Type B pancreatic cell (in vitro differentiated cells): ENCODE data around the gene MSH4. TPM values are rescaled to one million over a fixed set of nuclear protein-coding genes. Genes with fewer than 3 reads are reported as not detected.
"Not testable (repeated sequence)": the region's sequence is repeated elsewhere in the genome, so short reads cannot be mapped to it uniquely, and the experiment has no call there.

ENCODE experiments used
- DNase-seq: peaks from one replicate; pipeline ENCODE4 v3.0.0; 2021; ENCODE audit warnings: mixed read lengths; ENCODE audit not compliant: unreplicated experiment; ENCODE audit errors: extremely low spot score
- H3K27ac Mint-ChIP-seq: 2 replicates; pipeline ENCODE4 v1.8.0; 2021; ENCODE audit warnings: mild to moderate bottlenecking, mixed read lengths
- H3K27me3 Mint-ChIP-seq: 2 replicates; pipeline ENCODE4 v1.8.0; 2021; ENCODE audit warnings: mixed read lengths
- H3K36me3 Mint-ChIP-seq: 2 replicates; pipeline ENCODE4 v1.8.0; 2021; ENCODE audit warnings: mixed read lengths
- H3K4me1 Mint-ChIP-seq: one replicate; pipeline ENCODE4 v1.8.0; 2021; ENCODE audit warnings: mixed read lengths; ENCODE audit not compliant: unreplicated experiment
- H3K4me3 Mint-ChIP-seq: 2 replicates; pipeline ENCODE4 v1.8.0; 2021; ENCODE audit warnings: mild to moderate bottlenecking, mixed read lengths
- H3K9me3 Mint-ChIP-seq: 2 replicates; pipeline ENCODE4 v1.8.0; 2021; ENCODE audit warnings: mixed read lengths
- long read RNA-seq: library from polyadenylated mRNA; unstranded; transcript quantifications from one replicate; pipeline ENCODE4 v2.0.0, GENCODE V29; 2020
- total RNA-seq: library from RNA; stranded (reverse); gene quantifications from 2 replicates; pipeline ENCODE4 v1.2.1, GENCODE V29; 2021; ENCODE audit warnings: low replicate concordance
- TF ChIP-seq, protein P1 (sequence below): fragments of 200-600 bp; sonication (generic); conservative IDR thresholded peaks from 2 replicates; pipeline ENCODE4 v1.5.0; 2021; ENCODE audit warnings: antibody characterized with exemption, mild to moderate bottlenecking

The MSH4 gene
- 0.58 and 0.64 TPM in 2 replicates for total RNA-seq
- long read RNA-seq, result 0 reads

DNA sequence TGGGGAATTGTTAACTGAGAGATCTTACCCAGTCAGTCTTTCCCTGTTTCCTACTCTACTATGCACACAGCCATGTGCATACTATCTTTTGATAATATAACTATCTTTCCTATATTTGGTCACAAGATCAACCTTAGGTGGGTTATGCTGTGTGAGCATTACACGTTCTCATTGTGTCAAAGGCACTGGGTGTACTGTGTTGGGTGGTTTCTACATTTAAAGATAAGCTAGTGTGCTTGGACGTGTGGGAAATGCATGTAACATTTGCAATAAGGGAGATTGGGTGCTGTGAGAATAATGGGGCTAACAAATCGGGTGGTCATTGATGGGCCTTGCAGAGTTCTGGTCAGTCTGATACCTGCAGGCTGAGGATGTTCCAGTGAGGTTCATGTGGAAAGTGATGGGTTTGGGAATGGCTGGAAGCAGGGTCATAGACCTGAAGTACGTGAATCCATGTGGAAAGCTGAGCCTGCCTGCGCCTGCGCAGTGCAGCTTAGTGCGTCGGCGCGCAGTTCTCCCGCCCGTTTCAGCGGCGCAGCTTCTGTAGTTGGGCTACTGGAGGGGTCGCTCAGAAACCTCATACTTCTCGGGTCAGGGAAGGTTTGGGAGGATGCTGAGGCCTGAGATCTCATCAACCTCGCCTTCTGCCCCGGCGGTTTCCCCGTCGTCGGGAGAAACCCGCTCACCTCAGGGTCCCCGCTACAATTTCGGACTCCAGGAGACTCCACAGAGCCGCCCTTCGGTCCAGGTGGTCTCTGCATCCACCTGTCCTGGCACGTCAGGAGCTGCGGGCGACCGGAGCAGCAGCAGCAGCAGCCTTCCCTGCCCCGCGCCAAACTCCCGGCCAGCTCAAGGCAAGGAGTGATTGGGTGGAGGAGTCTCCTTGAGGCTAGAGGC, at the start of gene MSH4:
Gene MSH4 (plus strand): TSS at position 507 of the 897 bp plus-strand sequence. CDS start 104 bp downstream, at position 611.
- no peak for DNase-seq
- no peaks in the 10 kb centered on the region for H3K9me3 Mint-ChIP-seq
- peaks cover 34% of the 10 kb centered on the region for H3K36me3 Mint-ChIP-seq
- H3K4me3 Mint-ChIP-seq, result no peak within 1 kb of the TSS
- TF ChIP-seq, protein P1, sequence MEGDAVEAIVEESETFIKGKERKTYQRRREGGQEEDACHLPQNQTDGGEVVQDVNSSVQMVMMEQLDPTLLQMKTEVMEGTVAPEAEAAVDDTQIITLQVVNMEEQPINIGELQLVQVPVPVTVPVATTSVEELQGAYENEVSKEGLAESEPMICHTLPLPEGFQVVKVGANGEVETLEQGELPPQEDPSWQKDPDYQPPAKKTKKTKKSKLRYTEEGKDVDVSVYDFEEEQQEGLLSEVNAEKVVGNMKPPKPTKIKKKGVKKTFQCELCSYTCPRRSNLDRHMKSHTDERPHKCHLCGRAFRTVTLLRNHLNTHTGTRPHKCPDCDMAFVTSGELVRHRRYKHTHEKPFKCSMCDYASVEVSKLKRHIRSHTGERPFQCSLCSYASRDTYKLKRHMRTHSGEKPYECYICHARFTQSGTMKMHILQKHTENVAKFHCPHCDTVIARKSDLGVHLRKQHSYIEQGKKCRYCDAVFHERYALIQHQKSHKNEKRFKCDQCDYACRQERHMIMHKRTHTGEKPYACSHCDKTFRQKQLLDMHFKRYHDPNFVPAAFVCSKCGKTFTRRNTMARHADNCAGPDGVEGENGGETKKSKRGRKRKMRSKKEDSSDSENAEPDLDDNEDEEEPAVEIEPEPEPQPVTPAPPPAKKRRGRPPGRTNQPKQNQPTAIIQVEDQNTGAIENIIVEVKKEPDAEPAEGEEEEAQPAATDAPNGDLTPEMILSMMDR, result no peak
- H3K4me1 Mint-ChIP-seq, result no peaks in the 10 kb centered on the region
- no peaks in the 10 kb centered on the region for H3K27me3 Mint-ChIP-seq
- peak within 1 kb of the TSS; percentile 2 for H3K27ac Mint-ChIP-seq

DNA sequence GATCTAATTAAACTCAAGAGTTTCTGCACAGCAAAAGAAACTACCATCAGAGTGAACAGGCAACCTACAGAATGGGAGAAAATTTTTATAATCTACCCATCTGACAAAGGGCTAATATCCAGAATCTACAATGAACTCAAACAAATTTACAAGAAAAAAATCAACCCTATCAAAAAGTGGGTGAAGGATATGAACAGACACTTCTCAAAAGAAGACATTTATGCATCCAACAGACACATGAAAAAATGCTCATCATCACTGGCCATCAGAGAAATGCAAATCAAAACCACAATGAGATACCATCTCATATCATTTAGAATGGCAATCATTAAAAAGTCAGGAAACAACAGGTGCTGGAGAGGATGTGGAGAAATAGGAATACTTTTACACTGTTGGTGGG, 39.5 kb upstream of the MSH4 start:
- H3K9me3 Mint-ChIP-seq, H3K4me1 Mint-ChIP-seq, DNase-seq, H3K27ac Mint-ChIP-seq, H3K27me3 Mint-ChIP-seq, H3K4me3 Mint-ChIP-seq: not testable (repeated sequence)
- peaks cover 56% of the 10 kb centered on the region for H3K36me3 Mint-ChIP-seq

DNA sequence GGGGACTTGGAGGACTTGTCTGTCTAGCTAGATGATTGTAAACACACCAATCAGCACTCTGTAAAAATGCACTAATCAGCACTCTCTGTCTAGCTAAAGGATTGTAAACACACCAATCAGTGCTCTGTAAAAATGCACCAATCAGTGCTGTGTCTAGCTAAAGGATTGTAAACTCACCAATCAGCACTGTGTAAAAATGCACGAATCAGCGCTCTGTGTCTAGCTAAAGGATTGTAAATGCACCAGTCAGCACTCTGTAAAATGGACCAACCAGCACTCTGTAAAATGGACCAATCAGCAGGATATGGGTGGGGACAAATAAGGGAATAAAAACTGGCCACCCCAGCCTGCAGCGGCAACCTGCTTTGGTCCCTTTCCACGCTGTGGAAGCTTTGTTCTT, 38.1 kb upstream of the MSH4 start:
- not testable (repeated sequence) for H3K9me3 Mint-ChIP-seq, H3K27ac Mint-ChIP-seq, H3K27me3 Mint-ChIP-seq, DNase-seq, H3K4me3 Mint-ChIP-seq, H3K4me1 Mint-ChIP-seq
- H3K36me3 Mint-ChIP-seq, result peaks cover 49% of the 10 kb centered on the region

DNA sequence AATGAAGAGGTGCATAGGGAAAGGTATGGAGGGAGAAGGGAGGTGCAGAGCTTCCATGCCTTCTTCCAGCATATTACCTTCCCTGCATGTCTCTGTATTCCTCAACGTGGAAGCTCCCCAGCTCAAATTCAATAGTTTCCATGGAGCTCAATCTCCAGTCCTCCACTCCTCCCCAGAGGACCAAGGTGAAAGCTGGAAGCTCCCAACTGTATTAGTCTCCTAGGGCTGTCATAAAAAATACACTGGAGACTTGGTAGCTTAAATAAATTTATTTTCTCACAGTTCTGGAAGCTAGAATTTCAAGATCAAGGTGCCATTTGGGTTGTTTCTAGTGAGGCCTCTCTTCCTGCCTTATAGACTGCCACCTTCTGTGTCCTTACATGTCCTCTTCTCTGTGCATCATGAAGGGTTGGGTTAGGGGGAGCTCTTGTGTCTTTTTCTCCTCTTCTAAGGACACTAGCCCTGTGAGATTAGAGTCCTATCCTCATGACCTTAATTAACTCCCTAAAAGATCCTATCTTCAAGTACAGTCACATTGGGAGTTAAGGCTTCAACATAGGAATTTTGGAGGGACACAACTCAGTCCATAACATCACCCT, 32.5 kb upstream of the MSH4 start:
- peaks cover 6% of the 10 kb centered on the region for H3K36me3 Mint-ChIP-seq
- no peaks in the 10 kb centered on the region for H3K9me3 Mint-ChIP-seq
- no peaks in the 10 kb centered on the region for H3K27me3 Mint-ChIP-seq
- DNase-seq, result no peak
- H3K4me1 Mint-ChIP-seq, result peaks cover 7% of the 10 kb centered on the region
- TF ChIP-seq, protein P1, result no peak
- no peak overlapping the region for H3K4me3 Mint-ChIP-seq
- no peak overlapping the region for H3K27ac Mint-ChIP-seq

DNA sequence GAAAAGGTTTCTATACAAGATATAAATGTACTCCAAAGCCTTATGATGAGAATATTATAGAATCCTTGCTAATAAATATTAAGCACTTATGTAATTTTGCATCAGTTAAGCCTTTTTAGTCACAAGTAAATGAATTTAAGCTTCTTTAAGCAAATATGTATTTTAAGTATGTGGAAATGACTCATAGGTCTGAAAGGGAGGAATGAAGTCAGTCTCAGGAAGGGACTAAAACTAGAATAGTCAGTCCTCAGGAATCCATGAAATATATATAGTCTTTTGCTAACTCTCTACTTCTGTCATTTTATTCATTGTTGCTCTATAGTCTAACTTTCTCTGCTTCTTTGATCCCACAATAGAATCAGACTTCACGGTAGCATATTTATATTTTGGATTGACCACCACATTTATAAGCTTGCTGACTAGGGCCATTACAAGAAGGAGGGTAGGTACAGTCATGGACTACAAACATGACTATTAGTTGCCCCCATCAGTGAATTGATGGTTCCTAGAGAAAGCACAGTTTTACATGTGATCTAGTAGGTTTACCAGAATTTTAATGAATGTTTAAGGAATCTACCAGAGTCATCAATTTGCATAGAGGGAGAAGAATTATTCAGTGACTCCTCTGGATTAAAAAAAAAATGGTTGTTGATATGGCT, 30.9 kb upstream of the MSH4 start:
- Mint-ChIP-seq H3K27ac (no peak overlapping the region), H3K9me3 (no peaks in the 10 kb centered on the region), H3K4me1 (peaks cover 7% of the 10 kb centered on the region), H3K36me3 (no peaks in the 10 kb centered on the region), H3K4me3 (no peak overlapping the region), H3K27me3 (no peaks in the 10 kb centered on the region)
- TF ChIP-seq, protein P1, result no peak
- DNase-seq, result no peak

DNA sequence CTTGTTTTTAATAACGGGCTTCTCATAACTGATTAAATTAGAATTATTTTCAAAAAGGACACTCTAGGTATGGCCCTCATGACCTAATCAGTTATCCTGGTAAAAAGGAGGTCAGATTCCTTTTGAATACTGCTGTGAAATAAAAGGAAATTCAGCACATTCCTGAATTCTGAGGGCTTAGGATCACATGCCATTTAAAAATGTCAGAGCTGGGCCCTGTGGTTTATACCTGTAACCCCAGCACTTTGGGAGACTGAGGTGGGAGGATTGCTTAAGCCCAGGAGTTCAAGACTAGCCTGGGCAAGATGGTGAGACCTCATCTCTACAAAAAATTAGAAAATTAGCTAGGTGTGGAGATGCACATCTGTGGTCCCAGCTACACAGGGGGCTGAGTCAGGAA, 28.7 kb upstream of the MSH4 start:
- Mint-ChIP-seq H3K27me3 (no peaks in the 10 kb centered on the region), H3K27ac (no peak overlapping the region), H3K4me1 (peaks cover 7% of the 10 kb centered on the region), H3K4me3 (no peak overlapping the region), H3K36me3 (no peaks in the 10 kb centered on the region), H3K9me3 (no peaks in the 10 kb centered on the region)
- TF ChIP-seq, protein P1, result no peak
- DNase-seq, result no peak
